ENCODE results near the gene CMSS1.

GRCh38 chr3:99854756-99855298 is 37.2 kb downstream of the CMSS1 start:
- TF ChIP-seq ZNF274 (IDR thresholded peaks at IDR 0.05; ENCODE audit: low read depth, low read length) (no peak), YY1 (IDR thresholded peaks at IDR 0.05; ENCODE audit: insufficient read depth, insufficient read length) (no peak), SUZ12 (IDR thresholded peaks at IDR 0.05; ENCODE audit: extremely low read depth, insufficient read depth, insufficient read length) (no peak)
